Neural cell (in vitro differentiated cells): ENCODE data around the gene PHACTR1. TPM values are rescaled to one million over a fixed set of nuclear protein-coding genes. Genes with fewer than 3 reads are reported as not detected.

ENCODE experiments used
- H2AFZ ChIP-seq: fragments of 200-600, 300-800 bp; sonication (generic), shearing (Covaris generic); 2 replicates; pipeline ENCODE4 v1.6.0; 2014; ENCODE audit warnings: low read depth, mild to moderate bottlenecking, antibody characterized with exemption, low read length, moderate library complexity
- H3F3A ChIP-seq: fragments of 200-600 bp; shearing (Covaris generic); 2 replicates; pipeline ENCODE4 v1.6.1; 2016; ENCODE audit warnings: mild to moderate bottlenecking, moderate library complexity, mixed read lengths, antibody characterized with exemption, low read length; ENCODE audit not compliant: insufficient read depth, poor library complexity, severe bottlenecking
- H3K27ac ChIP-seq: fragments of 200-600, 300-800 bp; sonication (generic), shearing (Covaris generic); 2 replicates; pipeline ENCODE4 v1.5.1; 2014; ENCODE audit warnings: mild to moderate bottlenecking, low read length, moderate library complexity
- H3K27me3 ChIP-seq: fragments of 300-800, 200-600 bp; sonication (generic), shearing (Covaris generic); 2 replicates; pipeline ENCODE4 v1.6.0; 2014; ENCODE audit warnings: mild to moderate bottlenecking, low read depth, low read length, moderate library complexity; ENCODE audit not compliant: insufficient read depth
- H3K36me3 ChIP-seq: fragments of 300-800, 200-600 bp; sonication (generic), shearing (Covaris generic); 2 replicates; pipeline ENCODE4 v1.5.1; 2014; ENCODE audit warnings: mild to moderate bottlenecking, antibody characterized with exemption, low read length, moderate library complexity; ENCODE audit not compliant: insufficient read depth
- H3K4me2 ChIP-seq: fragments of 300-800, 200-600 bp; sonication (generic), shearing (Covaris generic); 2 replicates; pipeline ENCODE4 v1.6.0; 2014; ENCODE audit warnings: mild to moderate bottlenecking, low read length
- H3K4me3 ChIP-seq: fragments of 300-800, 200-600 bp; sonication (generic), shearing (Covaris generic); 2 replicates; pipeline ENCODE4 v1.5.1; 2014; ENCODE audit warnings: mild to moderate bottlenecking, low read length, moderate library complexity
- H3K79me2 ChIP-seq: fragments of 200-600 bp; shearing (Covaris generic); replicated peaks from 2 replicates; pipeline ENCODE4 v1.6.0; 2014; ENCODE audit warnings: mild to moderate bottlenecking, low read length, moderate library complexity; ENCODE audit not compliant: insufficient read depth
- H3K9ac ChIP-seq: fragments of 300-800, 200-600 bp; sonication (generic), shearing (Covaris generic); 2 replicates; pipeline ENCODE4 v1.6.1; 2016; ENCODE audit warnings: mild to moderate bottlenecking, low read length, mixed read lengths
- H3K9me2 ChIP-seq: fragments of 200-600 bp; shearing (Covaris generic); 2 replicates; pipeline ENCODE4 v1.6.1; 2016; ENCODE audit warnings: mild to moderate bottlenecking, low read length, mixed read lengths; ENCODE audit not compliant: insufficient read depth
- H3K9me3 ChIP-seq: fragments of 200-600, 300-800 bp; sonication (generic), shearing (Covaris generic); 2 replicates; pipeline ENCODE4 v1.6.1; 2016; ENCODE audit warnings: mild to moderate bottlenecking, mixed run types, low read length, moderate library complexity, mixed read lengths
- H4K20me1 ChIP-seq: fragments of 200-600 bp; shearing (Covaris generic); 2 replicates; pipeline ENCODE4 v1.6.1; 2016; ENCODE audit warnings: mild to moderate bottlenecking, mixed run types; ENCODE audit not compliant: insufficient read depth
- EP300 ChIP-seq: fragments of 450-650 bp; conservative IDR thresholded peaks from 2 replicates; pipeline ENCODE4 v1.6.1; 2014; ENCODE audit warnings: antibody characterized with exemption, mild to moderate bottlenecking, moderate library complexity; ENCODE audit not compliant: poor library complexity, severe bottlenecking
- EZH2 ChIP-seq: fragments of 200-600, 300-800 bp; shearing (Covaris generic), sonication (generic); IDR thresholded peaks from 2 replicates; pipeline ENCODE4 v1.6.1; 2014; ENCODE audit warnings: antibody characterized with exemption, low read length, borderline replicate concordance, mild to moderate bottlenecking; ENCODE audit not compliant: insufficient read depth, poor library complexity, severe bottlenecking
- MXI1 ChIP-seq: fragments of 450-650 bp; conservative IDR thresholded peaks from 2 replicates; pipeline ENCODE4 v1.6.1; 2014; ENCODE audit warnings: antibody characterized with exemption, mild to moderate bottlenecking; ENCODE audit not compliant: poor library complexity, severe bottlenecking
- POLR2AphosphoS5 ChIP-seq: IDR thresholded peaks from 2 replicates; pipeline ENCODE4 v1.6.1; 2012
- RAD21 ChIP-seq: fragments of 450-650 bp; conservative IDR thresholded peaks from 2 replicates; pipeline ENCODE4 v1.6.1; 2014; ENCODE audit warnings: antibody characterized with exemption, mild to moderate bottlenecking, moderate library complexity
- SMC3 ChIP-seq: fragments of 450-650 bp; conservative IDR thresholded peaks from 2 replicates; pipeline ENCODE4 v1.6.1; 2014; ENCODE audit warnings: antibody characterized with exemption, mild to moderate bottlenecking, moderate library complexity; ENCODE audit not compliant: poor library complexity
- TAF1 ChIP-seq: IDR thresholded peaks from 2 replicates; pipeline ENCODE4 v1.6.1; 2012; ENCODE audit warnings: low read depth
- polyA plus RNA-seq: library from polyadenylated mRNA; depleted of rRNA; stranded (reverse); fragments of >200 nt; gene quantifications from 2 replicates; pipeline ENCODE4 v1.2.3, GENCODE V29; 2014
- TF ChIP-seq, protein P1 (sequence below): fragments of 450-650 bp; IDR thresholded peaks from 2 replicates; pipeline ENCODE4 v1.5.1; 2014; ENCODE audit warnings: antibody characterized with exemption, mild to moderate bottlenecking, moderate library complexity; ENCODE audit not compliant: poor library complexity, severe bottlenecking
- TF ChIP-seq, protein P2 (sequence below): IDR thresholded peaks from 2 replicates; pipeline ENCODE4 v1.6.1; 2012; ENCODE audit warnings: borderline replicate concordance

Gene PHACTR1
- polyA plus RNA-seq, 1 donor from 2014 or later: 7.8 TPM

DNA sequence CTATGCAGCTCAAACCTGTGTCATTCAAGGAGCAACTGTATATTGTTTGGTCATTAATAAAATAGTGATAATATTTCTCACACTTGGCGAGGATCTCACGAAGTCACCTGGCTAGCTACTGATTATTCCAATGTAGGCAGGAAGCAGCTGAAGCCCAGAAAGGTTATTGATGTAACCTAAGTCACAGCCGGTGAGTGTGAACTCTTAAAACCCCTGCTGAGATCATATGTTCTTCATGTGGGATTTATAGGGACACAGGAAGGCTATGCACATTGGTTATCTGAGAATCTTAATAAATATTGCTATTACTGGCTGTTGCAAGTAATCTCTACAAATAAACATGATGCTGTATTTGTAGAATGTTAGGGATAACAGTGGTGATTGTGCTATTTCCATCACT, 450.3 kb downstream of the PHACTR1 start:
- Histone ChIP-seq H3K4me2 (no peak overlapping the region), H3K9me3 (no peaks in the 10 kb centered on the region), H3K79me2 (no peaks in the 10 kb centered on the region), H3K36me3 (no peaks in the 10 kb centered on the region), H3K4me3 (no peak overlapping the region), H3F3A (no peaks in the 10 kb centered on the region), H4K20me1 (no peaks in the 10 kb centered on the region), H3K9me2 (no peaks in the 10 kb centered on the region), H3K27ac (no peak overlapping the region), H2AFZ (no peak overlapping the region), H3K27me3 (no peaks in the 10 kb centered on the region), H3K9ac (no peak overlapping the region)
- TF ChIP-seq EP300 (no peak), TAF1 (no peak), POLR2AphosphoS5 (no peak), RAD21 (no peak)
- TF ChIP-seq, protein P1, sequence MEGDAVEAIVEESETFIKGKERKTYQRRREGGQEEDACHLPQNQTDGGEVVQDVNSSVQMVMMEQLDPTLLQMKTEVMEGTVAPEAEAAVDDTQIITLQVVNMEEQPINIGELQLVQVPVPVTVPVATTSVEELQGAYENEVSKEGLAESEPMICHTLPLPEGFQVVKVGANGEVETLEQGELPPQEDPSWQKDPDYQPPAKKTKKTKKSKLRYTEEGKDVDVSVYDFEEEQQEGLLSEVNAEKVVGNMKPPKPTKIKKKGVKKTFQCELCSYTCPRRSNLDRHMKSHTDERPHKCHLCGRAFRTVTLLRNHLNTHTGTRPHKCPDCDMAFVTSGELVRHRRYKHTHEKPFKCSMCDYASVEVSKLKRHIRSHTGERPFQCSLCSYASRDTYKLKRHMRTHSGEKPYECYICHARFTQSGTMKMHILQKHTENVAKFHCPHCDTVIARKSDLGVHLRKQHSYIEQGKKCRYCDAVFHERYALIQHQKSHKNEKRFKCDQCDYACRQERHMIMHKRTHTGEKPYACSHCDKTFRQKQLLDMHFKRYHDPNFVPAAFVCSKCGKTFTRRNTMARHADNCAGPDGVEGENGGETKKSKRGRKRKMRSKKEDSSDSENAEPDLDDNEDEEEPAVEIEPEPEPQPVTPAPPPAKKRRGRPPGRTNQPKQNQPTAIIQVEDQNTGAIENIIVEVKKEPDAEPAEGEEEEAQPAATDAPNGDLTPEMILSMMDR: no peak

DNA sequence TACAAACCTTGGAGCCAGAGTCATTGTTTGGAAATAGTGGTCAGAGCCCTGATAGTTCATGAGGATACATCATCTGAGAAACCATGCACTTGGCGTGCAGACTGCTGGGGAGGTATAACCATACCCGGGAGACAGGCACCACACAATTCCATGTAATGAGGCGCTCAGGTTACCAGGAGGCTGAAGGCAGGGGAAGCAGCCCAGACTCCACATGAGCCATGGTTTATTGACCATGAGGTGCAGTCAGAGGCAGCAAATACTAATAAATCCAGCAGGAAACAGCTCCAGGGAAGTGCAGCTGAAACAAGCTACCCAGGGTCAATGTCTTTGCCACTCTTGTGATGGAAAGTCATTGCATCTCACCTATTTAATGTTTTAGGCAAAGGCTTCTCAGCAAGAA, 455.7 kb downstream of the PHACTR1 start:
- Histone ChIP-seq H3K9me2 (no peaks in the 10 kb centered on the region), H4K20me1 (no peaks in the 10 kb centered on the region), H3K79me2 (no peaks in the 10 kb centered on the region), H3K27ac (no peak overlapping the region), H3K9me3 (no peaks in the 10 kb centered on the region), H3K36me3 (no peaks in the 10 kb centered on the region), H3K4me2 (no peak overlapping the region), H2AFZ (no peak overlapping the region), H3K4me3 (no peak overlapping the region), H3K9ac (no peak overlapping the region), H3F3A (no peaks in the 10 kb centered on the region), H3K27me3 (no peaks in the 10 kb centered on the region)
- TF ChIP-seq EP300: no peak
- no peak for TF ChIP-seq EZH2
- no peak for TF ChIP-seq POLR2AphosphoS5
- no peak for TF ChIP-seq SMC3
- TF ChIP-seq, protein P2, sequence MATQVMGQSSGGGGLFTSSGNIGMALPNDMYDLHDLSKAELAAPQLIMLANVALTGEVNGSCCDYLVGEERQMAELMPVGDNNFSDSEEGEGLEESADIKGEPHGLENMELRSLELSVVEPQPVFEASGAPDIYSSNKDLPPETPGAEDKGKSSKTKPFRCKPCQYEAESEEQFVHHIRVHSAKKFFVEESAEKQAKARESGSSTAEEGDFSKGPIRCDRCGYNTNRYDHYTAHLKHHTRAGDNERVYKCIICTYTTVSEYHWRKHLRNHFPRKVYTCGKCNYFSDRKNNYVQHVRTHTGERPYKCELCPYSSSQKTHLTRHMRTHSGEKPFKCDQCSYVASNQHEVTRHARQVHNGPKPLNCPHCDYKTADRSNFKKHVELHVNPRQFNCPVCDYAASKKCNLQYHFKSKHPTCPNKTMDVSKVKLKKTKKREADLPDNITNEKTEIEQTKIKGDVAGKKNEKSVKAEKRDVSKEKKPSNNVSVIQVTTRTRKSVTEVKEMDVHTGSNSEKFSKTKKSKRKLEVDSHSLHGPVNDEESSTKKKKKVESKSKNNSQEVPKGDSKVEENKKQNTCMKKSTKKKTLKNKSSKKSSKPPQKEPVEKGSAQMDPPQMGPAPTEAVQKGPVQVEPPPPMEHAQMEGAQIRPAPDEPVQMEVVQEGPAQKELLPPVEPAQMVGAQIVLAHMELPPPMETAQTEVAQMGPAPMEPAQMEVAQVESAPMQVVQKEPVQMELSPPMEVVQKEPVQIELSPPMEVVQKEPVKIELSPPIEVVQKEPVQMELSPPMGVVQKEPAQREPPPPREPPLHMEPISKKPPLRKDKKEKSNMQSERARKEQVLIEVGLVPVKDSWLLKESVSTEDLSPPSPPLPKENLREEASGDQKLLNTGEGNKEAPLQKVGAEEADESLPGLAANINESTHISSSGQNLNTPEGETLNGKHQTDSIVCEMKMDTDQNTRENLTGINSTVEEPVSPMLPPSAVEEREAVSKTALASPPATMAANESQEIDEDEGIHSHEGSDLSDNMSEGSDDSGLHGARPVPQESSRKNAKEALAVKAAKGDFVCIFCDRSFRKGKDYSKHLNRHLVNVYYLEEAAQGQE: no peak
- TF ChIP-seq, protein P1: no peak
- no peak for TF ChIP-seq TAF1
- no peak for TF ChIP-seq MXI1
- TF ChIP-seq RAD21: no peak
